GM08714 (cell line): Measurements from ENCODE around the gene KIF3C.
"Not testable (repeated sequence)": the region's sequence is repeated elsewhere in the genome, so short reads cannot be mapped to it uniquely, and the experiment has no call there.

Experiments used
- H3K4me3 ChIP-seq: fragments of 200-500 bp; sonication (Bioruptor generic); 2 replicates; pipeline ENCODE4 v1.5.1; 2014; ENCODE audit warnings: mild to moderate bottlenecking, low read length, inconsistent platforms
- ZNF274 ChIP-seq: IDR thresholded peaks from 2 replicates; pipeline ENCODE4 v1.6.1; 2012; ENCODE audit warnings: mild to moderate bottlenecking, low read depth, low read length

Gene KIF3C

DNA sequence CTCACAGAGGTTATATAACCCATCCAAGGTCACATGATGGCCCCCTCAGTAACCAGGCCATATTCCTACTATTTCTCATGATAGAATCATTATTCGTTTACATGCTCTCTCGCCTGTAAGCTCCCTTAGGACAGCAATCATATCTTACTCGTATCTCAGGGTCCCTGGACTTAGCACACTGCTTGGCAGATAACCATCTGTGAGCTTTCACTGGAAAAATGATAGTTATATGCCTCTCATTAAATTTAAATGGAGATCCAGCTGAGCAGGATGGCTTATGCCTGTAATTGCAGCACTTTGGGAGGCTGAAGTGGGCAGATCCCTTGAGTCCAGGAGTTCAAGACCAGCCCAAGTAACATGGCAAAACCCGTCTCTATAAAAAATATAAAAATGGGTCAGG is 21.9 kb downstream of the KIF3C start:
- no peak for TF ChIP-seq ZNF274
- no peak overlapping the region for H3K4me3 ChIP-seq

DNA sequence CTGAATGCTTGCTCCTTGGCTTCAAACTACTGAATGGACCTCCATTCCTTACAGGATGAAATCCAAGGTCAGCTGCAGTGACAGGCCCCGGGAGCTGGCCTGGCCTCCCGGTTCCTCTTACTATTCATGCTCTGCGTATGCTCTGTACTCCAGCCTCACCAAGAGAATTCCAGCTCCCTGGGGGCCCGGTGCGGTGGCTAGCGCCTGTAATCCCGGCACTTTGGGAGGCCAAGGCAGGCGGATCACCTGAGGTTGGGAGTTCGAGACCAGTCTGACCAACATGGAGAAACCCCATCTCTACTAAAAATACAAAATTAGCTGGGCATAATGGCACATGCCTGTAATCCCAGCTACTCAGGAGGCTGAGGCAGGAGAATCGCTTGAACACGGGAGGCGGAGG is 23.7 kb downstream of the KIF3C start:
- H3K4me3 ChIP-seq: not testable (repeated sequence)

DNA sequence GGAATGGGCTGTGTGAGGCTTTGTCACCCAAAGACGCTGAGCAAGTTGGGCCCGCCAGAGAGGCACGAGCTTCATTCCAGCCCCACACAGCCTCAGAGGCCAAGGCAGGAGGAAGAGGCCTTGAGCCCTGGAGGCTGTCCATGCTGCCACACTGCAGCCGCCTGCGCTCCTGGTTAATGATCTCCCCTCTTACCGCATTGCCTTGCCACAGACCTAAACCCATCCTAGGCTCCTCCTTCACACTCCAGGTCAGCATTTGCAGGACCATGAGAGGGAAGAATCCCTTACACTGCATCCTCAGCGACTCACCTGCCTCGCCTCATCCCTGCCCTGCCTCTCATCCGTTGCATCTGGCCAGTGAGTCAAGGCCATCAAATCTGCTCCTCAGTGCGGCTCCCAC is 24.6 kb downstream of the KIF3C start:
- TF ChIP-seq ZNF274: no peak
- H3K4me3 ChIP-seq: no peak overlapping the region

DNA sequence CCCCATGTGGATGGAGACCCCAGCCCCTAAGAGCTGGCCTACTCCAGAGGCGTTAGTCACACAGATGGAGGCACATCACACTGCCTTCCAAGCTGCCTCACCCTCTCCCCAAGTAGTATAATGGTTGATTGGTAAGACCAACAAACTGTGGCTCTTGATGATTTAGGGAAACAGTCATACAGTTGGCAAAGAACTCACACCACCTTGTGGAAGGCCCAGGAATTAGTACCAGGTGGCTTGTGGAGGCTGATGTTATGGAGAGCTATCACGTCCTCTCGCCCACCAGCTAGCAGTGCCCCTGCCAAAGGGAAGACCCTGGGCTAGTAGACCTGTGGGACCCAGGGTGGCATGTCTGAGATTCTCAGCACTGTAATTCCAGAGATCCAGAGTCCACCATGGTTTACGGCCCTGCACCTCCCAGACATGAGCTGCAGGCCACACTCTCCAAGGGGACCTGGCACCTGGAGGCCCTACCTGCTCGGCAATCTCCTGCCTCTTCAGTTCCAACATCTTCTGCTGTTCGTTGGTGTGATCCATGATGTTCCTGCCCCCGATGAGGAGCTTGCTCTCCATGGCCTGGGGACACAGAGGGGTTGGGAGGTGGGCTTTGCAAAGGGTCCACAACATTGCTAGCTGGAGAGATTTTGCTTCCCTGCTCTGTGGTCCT is 26.3 kb downstream of the KIF3C start:
- no peak overlapping the region for H3K4me3 ChIP-seq
- no peak for TF ChIP-seq ZNF274

- no peak overlapping the region for H3K4me3 ChIP-seq
- TF ChIP-seq ZNF274: no peak
Observed at GRCh38 chr2:25955036-25955435, 27.3 kb downstream of the KIF3C start.

GRCh38 chr2:25954199-25954752 is 28.0 kb downstream of the KIF3C start:
- TF ChIP-seq ZNF274: no peak

GRCh38 chr2:25951071-25951547 is 31.2 kb downstream of the KIF3C start:
- TF ChIP-seq ZNF274: no peak
- no peak overlapping the region for H3K4me3 ChIP-seq

More at GRCh38 chr2:25954199-25954752, 28.0 kb downstream of the KIF3C start:
- no peak overlapping the region for H3K4me3 ChIP-seq

DNA sequence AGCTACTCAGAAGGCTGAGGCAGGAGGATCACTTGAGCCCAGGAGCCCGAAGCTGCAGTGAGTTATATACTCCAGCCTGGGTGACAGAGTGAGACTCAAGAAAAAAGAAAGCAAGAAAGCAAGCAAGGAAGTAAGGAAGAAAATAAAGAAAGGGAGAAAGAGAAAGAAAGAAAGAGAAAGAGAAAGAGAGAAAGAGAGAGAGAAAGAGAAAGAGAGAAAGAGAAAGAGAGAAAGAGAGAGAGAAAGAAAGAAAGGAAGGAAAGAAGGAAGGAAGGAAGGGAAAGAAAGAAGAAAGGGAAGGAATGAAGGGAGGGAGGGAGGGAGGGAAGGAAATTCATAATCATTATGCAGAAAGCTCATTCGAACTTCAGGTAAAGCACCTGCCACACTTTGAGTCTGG is 33.9 kb downstream of the KIF3C start:
- no peak overlapping the region for H3K4me3 ChIP-seq
- no peak for TF ChIP-seq ZNF274

GRCh38 chr2:25941042-25941441 is 41.3 kb downstream of the KIF3C start:
- H3K4me3 ChIP-seq: no peak overlapping the region
- TF ChIP-seq ZNF274: no peak

DNA sequence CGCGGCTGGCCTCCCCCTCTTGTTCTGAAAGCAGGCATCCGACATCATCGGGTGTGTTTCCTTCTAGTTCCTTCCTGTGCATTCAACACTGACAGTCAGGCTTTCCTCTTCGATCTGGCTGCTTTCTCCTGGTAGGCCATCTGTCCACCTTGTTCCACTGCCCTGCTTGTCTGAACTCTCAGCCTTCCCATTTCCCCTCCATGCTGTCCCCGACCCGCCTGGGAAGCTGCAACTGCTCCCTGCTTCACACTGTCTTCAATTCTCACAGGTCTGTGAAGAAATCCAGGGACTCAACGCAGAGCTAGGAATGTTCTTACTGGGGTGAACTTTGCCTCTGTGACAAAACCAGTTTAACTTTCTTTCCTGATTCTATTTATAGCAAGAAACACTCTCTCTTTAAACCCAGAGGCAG is 43.0 kb downstream of the KIF3C start:
- no peak overlapping the region for H3K4me3 ChIP-seq
- no peak for TF ChIP-seq ZNF274

GRCh38 chr2:25938345-25938744 is 44.0 kb downstream of the KIF3C start:
- TF ChIP-seq ZNF274: no peak
- H3K4me3 ChIP-seq: no peak overlapping the region

GRCh38 chr2:25936889-25937545 is 45.3 kb downstream of the KIF3C start:
- no peak overlapping the region for H3K4me3 ChIP-seq
- no peak for TF ChIP-seq ZNF274

GRCh38 chr2:25933622-25934021 is 48.7 kb downstream of the KIF3C start:
- no peak for TF ChIP-seq ZNF274

DNA sequence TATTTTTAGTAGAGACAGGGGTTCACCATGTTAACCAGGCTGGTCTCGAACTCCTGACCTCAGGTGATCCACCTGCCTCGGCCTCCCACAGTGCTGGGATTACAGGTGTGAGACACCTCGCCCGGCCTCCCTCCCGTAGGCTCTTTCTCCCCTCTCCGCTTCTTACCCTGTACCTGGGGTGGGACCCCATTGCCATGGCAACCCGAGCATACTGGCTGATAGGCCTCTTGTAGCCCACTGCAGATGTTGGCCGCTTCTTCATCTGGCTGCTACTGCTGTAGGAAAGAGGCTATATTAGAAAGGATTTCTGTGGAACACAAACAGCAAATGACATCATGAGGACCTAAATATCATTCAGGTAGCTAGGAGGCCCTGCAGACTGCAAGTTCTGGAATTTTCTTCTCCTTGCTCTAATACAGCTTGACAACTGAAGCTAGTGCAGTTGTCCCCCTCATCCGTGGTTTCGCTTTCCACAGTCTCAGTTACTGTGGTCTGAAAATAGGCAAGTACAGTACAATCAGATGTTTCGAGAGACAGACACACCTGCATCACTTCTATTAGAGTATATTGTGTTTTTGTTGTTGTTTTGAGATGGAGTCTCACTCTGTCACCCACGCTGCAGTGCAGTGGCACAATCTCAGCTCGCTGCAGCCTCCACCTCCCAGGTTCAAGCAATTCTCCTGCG is 52.4 kb downstream of the KIF3C start:
- TF ChIP-seq ZNF274: no peak
- H3K4me3 ChIP-seq: no peak overlapping the region

More at GRCh38 chr2:25933622-25934021, 48.7 kb downstream of the KIF3C start:
- H3K4me3 ChIP-seq: no peak overlapping the region

- TF ChIP-seq ZNF274: no peak
- no peak overlapping the region for H3K4me3 ChIP-seq
Observed at GRCh38 chr2:25928668-25929067, 53.6 kb downstream of the KIF3C start.
